Left renal pelvis (tissue), 4 donors: Measurements from ENCODE around the gene ATIC. TPM values are rescaled to one million over a fixed set of nuclear protein-coding genes. Genes with fewer than 3 reads are reported as not detected.
"Not testable (repeated sequence)": the region's sequence is repeated elsewhere in the genome, so short reads cannot be mapped to it uniquely, and the experiment has no call there.

ENCODE experiments used
- DNase-seq, 4 donors: peaks; one replicate each; pipeline ENCODE4 v3.0.0-alpha.2; 2013; ENCODE audit warnings: low read depth in 4 of 4, low spot score in 3 of 4
- polyA plus RNA-seq, 4 donors: library from polyadenylated mRNA; unstranded; fragments of 120-200 nt; gene quantifications; one replicate each; pipeline ENCODE4 v1.2.1, GENCODE V29; 2013; ENCODE audit not compliant: insufficient read length in 4 of 4

The ATIC gene
- polyA plus RNA-seq, result 100 to 1,000 TPM in 3 of 4 donors, 10 to 100 TPM in 1; 72.3 to 147 (median 134) TPM

DNA sequence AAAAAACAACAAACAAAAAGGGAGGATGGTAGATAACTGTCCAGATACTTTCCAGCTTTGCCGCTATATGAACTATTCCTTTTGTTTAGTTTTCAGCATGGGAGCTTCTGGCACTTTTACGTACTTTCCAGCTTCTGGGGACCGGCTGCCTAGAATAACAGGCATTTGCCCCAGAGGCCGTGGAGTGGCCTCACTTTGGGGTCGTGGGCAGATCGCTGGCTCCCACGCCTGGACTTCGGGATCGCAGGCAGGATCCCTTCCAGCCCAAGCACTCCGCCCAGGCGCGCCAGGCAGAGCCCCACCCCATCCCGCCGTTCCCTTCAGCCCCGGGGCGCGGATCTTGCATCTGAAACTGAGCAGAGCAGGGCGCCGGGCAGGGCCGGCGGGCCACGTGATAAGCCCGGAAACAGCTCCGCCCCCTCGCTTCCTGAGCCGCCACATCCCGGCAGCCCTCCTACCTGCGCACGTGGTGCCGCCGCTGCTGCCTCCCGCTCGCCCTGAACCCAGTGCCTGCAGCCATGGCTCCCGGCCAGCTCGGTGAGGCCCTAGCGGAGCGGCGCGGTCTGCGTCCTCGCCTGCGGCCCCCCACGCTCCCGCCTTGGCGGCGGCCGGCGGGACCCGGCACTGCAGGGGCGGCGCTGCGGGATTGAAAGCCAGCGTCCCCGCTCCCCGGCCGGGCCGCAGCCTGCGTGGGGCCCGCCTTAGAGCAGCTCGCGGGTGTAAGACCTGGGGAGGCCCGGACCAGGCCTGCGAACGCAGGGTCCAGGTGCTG lies at the start of gene ATIC:
Gene ATIC (plus strand): TSS at position 435 of the 772 bp plus-strand sequence. CDS start 84 bp downstream, at position 519.
- peak; percentile 73 to 83 (median 78) for DNase-seq

DNA sequence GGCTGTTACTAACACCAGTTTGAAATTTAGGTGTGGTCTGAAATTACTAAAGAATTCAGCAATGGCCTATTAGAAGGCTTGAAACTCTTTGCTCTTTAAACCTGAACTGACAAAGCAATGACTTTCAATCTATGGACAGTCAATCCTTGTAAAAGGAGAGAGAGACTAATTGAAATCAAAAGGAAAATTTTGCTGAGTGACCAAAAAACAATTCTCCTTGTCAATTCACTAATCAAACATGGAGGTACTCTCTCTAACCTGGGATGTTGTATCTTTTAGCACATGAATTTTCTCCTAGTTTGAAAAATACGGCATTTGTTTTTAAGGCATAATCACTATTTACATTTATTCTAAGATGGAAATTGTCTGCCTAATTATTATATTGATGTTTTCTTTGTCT lies 49.6 kb upstream of the ATIC start:
- DNase-seq, result no peak

DNA sequence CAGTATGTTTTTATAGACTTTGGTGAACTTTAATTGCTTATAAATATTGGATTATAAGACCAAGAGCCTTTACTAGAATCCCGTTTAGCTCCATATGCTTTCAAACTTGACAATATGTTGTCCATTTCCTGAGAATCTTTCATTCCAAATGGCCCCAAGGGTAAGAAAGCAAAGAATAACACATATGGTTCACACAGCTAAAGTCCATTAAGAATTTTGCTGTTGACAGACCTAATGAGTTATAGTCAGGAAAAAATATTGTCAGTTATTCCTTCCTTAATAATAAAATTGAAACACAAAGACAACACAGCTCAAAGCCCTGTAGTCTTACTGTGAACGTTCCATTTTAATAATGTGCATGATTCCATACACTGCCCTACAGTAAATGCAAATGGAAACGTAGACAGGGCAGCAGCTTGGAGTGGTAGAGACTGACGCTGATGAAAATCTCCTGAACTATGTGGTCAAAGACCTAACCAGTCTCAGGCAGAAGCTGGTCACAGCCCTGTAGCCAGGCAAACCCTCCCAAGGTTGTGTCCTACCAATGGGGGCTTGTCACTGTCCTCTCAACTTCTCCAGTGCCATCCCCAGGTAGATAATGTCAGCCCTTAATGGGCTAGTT lies 49.0 kb upstream of the ATIC start:
- DNase-seq, result no peak

DNA sequence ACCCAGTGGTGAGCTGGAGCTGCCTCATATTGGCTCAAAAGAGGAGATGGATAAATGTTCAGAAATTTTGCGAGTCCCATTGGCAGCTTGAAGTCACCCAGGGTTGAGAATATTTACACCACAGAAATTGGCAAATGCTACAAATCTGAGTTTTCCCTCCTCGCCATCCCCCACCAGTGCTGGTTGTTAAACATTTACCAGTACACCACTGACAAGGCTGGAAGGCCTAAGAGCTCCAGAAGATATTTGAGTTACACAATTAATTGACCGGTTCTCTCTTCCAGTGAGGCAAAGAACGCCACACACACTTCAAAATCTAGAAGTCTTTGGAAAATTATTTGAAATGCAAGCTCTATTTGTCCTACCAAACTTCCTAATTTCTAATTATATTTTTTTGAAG lies 47.5 kb upstream of the ATIC start:
- DNase-seq, result no peak

DNA sequence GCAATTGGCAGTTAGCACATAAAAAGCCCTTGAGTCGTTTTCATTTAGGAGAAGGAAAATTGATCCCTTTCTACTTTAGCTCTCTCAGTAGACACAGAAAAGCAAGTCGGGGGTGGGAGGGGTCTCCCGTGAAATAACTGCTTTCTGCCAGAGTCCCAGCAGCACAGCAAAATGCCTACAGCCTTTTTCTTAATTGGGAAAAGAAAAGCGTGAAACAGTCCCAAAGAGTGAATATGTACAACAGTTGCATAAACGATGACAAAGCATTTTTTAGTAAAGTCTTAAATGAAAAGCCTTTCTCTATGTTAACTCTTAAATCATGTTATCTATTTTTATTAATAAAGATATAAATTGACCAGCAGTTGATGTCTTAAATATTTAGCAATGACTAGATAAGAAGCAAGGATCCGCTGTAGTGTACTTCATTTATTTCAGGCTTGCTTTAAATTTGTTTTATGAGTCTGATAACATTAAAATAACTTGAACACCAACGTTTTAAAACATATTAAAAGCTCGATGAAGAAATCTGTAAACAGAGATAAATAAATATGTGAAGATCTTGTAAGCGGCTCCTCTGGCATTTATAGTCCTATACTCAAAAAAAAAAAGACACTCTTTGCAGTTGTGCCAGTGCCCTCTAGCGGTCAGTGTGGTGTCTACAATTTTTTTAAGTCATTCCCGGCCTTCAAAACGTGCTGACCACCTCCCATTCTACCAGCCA lies 42.3 kb upstream of the ATIC start:
- peak; percentile 52 to 69 (median 67) for DNase-seq

DNA sequence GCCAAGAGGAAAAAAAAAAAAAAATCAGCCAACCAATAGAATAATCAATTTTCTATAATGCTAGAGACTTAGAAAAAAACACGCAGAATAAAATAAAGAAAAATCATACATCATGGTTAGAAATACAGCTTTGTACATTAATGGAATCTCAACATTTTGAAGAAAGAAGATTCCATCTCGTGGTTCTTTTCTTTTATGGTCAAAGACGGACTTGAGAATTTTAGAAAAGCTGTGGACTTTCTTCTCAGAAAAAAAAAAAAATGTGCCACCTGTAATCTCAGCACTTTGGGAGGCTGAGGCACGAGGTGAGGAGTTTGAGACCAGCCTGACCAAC lies 41.8 kb upstream of the ATIC start:
- no peak for DNase-seq

DNA sequence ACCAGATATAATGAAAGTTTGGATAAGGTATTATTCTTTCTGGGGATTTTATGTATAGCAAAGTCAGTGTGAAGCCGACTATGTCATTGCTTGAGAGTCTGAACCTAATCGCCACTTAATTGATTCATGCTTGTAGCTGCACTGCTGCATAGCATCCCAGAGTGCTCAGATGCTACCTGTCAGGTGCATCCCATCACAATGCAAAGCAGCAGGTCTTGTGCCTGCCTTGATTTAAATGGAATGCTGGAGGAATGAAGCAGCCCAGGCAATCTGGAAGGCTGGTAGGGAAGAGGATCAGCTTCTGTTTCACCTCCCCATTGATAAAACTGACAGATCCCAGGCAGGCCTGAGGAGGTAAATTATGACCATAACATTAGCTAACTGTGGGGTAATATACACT lies 40.4 kb upstream of the ATIC start:
- DNase-seq, result peak in 1 of 4 donors; percentile 2

DNA sequence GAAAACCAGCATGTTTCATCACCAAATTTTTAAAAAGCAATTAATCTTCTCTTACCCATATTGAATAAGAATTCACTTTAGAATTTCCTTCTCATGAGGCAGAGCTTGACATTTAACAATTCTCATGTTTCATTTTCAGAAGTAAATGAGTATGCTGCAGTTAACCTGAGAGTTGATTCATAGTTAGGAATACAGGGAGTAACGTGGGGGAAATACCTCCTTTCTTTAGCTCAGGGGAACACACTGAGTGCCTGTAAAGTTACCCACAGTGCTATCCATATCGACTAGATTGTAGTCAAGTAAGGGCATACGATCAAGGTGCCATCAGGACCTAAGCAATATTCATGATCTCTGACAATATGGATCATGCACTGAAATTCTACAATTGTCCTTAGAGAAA lies 38.9 kb upstream of the ATIC start:
- no peak for DNase-seq

DNA sequence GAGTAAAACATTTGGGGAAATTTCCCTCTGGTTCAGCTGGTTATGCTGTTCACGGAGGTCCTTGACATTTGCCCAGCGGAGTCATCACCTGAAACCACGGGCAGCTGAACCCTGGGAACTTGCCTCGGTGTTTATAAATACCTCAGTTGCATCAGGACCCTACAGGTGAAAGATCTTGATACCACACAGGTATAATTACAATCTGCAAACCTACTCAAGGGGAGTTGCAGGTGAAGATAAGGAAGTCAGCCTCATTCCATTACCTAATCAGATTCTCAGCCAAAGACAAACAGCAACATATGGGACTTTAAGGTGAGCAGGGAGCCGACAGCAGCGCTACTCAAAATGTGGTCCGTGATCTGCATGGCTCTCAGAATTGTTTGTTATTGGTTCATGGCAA lies 37.0 kb upstream of the ATIC start:
- DNase-seq, result no peak

DNA sequence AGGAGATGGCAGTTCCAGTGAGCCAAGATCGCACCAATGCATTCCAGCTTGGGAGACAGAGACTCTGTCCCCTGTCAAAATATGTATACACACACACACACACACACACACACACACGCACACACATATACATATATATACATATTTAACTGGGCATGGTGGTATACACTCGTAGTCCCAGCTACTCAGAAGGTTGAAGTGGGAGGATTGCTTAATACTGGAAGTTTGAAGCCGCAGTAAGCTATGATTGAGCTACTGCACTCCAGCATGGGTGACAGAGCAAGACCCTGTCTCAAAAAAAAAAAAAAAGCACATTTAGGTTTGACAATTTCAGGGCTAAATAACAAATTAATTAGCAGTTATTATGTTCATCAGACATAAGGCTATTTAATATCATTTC lies 36.0 kb upstream of the ATIC start:
- no peak for DNase-seq

DNA sequence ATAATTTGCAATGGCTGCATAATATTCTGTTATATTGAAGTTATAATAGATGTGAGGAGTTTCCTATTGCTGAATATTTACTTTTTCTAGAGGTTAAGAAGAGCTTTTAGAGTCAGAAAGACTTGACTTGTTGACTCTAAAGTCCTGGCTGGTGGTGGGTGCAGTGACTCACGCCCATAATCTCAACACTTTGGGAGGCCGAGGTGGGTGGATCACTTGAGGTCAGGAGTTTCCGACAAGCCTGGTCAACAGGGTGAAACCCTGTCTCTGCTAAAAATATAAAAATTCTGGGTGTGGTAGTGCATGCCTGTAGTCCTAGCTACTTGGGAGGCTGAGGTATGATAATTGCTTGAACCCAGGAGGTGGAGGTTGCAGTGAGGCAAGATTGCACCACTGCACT lies 33.9 kb upstream of the ATIC start:
- no peak for DNase-seq

DNA sequence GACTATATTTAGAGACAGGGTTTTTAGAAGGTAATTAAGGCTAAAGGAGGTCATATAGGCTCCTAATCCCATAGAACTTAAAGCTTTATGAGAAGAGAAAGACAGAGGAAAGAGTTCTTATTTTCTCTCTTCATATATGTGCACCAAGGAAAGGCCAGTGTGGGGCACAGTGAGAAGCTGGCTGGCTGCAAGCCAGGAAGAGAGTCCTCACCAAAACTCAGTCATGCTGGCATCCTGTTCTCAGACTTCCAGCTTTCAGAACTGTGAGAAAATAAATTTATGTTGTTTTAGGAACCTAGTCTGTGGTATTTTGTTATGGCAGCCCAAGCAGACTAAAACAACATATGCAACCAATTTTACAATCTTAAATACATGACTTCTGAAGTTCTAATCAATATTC lies 31.5 kb upstream of the ATIC start:
- no peak for DNase-seq

DNA sequence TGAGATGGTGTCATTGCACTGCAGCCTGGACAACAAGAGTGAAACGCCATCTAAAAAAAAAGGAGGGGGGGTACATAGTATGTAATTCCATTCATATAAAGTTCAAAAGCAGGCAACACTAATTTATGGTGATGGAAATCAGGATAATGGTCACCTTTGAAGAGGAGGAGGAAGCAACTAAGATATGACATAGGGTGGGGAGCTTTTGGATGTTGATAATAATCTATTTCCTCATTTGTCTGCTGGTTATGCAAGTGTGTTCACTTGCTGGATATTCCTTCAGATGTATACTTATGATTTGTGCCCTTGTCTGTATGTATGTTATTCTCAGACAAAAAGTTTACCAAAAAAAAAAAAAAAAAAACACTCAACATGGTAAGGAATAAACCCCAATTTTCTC lies 28.6 kb upstream of the ATIC start:
- DNase-seq, result no peak

DNA sequence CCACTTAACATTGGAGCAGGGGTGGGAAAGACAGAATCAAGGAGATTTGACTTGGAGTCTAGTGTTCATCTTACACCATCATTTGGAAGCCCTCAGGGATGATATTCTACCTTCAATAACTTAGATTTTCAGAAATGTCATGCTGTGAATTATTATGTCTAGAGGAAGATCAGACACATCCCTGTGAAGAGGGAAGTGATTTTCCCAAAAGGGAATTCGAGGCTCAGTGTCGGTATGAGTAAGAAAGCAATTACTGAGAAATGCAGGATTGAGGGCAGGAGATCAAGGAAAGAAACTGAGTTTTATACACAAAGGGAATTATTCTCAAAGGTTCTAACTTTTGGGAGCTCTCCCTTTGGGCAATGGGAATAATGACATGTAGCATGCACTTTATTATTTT lies 25.6 kb upstream of the ATIC start:
- no peak for DNase-seq

DNA sequence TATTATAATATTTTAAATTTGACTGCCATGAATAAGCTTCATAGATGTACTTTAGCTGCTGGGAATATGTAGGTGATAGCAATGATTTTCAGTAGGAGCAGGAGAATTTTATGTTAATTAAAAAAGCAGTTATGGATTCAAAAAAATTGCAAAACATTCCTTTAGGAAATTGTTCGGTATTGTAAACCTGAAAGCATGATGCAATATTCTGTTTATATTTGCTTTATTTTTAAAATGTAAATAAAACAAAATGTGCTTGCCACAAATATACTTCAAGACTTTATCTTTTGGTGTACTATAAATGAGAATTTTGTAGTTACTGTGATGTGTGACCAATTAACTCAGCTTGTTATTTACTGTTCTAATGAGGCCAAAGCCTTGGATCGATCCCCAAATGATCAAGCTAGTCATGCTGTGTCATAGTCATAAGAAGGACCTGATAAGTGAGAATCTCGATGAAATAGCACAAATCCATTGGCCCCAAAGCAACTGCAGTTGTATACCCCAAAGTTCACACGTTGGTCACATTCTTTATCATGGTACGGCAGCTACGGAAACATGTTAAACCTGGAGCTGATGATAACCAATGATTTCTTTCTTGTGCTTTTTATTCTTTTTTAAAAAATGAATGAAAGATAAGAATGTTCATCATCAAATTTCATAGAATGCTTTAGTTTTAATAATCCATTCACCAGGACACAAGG lies 23.6 kb upstream of the ATIC start:
- no peak for DNase-seq

DNA sequence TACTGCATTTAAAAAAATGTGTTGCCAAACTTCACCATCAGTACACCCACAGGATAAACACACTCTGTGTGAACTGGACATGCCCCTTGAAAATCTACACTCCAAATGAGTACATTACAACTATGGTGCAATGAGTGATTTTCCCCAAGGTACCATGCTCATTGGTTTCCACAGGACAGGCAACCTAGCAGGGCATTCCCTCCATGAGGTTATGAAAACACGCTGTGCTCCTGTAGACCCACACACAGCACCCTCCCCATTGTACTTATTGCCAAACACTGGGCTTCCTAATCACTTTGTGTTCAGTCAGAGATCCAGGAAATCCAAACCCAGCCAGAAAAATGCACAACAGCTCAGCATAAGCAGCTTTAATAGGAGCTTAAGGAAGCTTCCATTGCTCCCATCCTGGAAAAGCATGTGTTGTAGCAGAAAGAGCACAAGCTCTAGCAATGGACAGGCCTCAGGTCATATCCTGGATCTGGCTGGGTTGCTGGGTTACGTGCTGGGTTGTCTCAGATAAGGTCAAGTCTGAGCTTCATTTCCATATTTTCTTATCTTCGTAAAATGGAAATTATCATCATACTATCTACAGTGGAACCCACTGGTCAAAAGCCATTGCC lies 20.8 kb upstream of the ATIC start:
- DNase-seq, result no peak

DNA sequence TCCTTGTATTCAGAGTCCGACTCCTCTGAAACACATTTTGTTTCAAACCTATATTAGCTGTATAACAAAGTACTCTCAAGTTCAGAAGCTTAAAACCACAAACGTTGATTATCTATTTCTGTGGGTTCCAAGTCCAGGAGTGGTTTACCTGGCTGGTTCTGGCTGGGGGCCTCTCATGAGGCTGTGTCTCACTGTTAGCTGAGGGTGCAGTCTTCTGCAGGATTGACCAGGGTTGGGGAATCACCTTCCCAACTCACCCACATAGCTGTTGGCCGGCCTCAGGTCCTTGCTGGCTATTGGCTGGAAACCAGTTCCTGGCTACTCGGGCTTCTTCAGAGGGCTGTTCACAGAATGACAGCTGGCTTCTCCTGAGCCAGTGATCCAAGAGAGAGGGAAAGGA lies 18.0 kb upstream of the ATIC start:
- no peak for DNase-seq

DNA sequence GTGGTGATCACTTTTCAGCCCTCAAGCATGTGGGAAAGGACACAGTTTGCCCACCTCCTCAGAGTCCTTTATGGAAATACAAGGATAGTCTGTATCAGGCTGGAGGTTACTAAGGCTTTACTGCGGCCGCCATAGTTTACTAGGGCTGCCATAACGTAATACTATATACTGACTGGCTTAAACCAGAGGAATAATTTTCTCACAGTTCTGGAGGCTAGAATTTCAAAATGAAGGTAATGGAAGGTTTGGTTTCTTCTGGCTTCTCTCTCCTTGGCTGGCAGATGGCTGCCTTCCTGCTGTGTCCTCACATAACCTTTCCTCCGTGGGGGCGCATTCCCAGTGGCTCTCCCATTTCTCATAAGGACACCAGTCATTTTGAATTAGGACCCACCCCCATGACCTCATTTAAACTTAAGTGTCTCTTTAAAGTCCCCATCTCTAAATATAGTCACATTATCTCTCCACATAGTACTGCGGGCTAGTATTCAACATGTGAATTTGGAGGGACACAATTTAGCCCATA lies 12.5 kb upstream of the ATIC start:
- no peak for DNase-seq

DNA sequence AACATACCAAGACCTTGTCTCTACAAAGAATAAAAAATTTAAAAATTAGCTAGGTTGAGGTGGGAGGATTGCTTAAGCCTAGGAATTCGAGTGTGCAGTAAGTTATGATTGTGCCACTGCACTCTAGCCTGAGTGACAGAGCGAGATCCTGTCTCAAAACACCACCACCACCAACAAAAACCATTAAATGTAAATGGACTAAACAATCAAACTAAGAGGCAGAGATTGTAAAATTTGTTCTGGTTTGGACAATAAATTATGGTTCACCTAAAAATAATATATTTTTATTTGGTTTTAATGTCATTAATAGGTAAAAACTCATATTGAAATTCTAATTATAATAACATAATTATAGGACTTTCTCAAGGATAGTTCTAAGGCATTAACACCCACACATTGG lies 9.9 kb upstream of the ATIC start:
- DNase-seq, result no peak

DNA sequence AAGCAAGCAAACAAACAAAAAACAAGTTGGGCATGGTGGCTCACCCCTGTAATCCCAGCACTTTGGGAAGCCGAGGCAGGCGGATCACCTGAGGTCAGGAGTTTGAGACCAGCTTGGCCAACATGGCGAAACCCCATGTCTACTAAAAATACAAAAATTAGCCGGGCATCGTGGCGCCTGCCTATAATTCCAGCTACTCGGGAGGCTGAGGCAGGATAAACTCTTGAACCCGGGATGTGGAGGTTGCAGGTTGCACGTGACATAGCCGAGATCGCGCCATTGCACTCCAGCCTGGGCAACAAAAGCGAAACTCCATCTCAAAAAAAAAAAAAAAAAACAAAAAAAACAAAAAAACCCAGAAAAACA lies 617 bp upstream of the ATIC start:
- DNase-seq, result not testable (repeated sequence)

DNA sequence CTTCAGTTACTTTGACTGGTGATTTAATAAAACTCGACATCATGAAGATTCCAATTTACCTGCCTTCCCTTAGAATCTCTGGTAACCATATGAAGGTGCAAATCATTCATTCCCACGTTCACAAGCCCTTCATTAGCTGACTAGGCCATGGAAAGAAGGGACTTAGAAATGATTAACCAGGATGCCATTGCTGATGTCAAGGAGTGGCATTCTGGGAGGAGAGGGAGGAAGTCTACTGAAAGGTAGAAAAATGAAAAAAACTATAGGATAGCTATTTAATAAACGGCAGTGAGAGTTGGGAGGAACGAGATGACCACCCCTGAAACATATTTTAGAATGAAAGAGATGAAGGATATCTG lies 1.4 kb downstream of the ATIC start:
- DNase-seq, result no peak
